ENCODE results near the gene CTU2. TPM values are rescaled to one million over a fixed set of nuclear protein-coding genes. Genes with fewer than 3 reads are reported as not detected.
"Not testable (repeated sequence)": the region's sequence is repeated elsewhere in the genome, so short reads cannot be mapped to it uniquely, and the experiment has no call there.

The CTU2 gene
- total and polyA plus RNA-seq, 2 donors (not counting 1 experiment from before 2014, with no cell fraction given), result 7.6 to 11.9 TPM

GRCh38 chr16:88667461-88667860 is 38.8 kb upstream of the CTU2 start:
- Histone ChIP-seq H3K9ac (ENCODE audit: insufficient read depth, low read length) (no peak overlapping the region), H3K27ac (ENCODE audit: insufficient read depth, low read length) (no peak overlapping the region), H4K20me1 (ENCODE audit: control insufficient read depth, extremely low read depth, insufficient read depth, low read length) (no peaks in the 10 kb centered on the region), H3K36me3 (ENCODE audit: control insufficient read depth, insufficient read depth, low read length) (peaks cover 2% of the 10 kb centered on the region), H3K27me3 (ENCODE audit: control insufficient read depth, insufficient read depth, low read length) (no peaks in the 10 kb centered on the region), H3K9me3 (ENCODE audit: control insufficient read depth, insufficient read depth, low read depth, low read length) (no peaks in the 10 kb centered on the region), H3K79me2 (ENCODE audit: control insufficient read depth, insufficient read depth, low read length) (peaks cover 3% of the 10 kb centered on the region), H3K4me2 (ENCODE audit: extremely low read depth, insufficient read depth, low read length) (no peak overlapping the region), H2AFZ (ENCODE audit: low read length) (no peak overlapping the region), H3K4me3 (replicated peaks in 1 of 4; ENCODE audit: control extremely low read depth in 1 of 4, insufficient read depth in 1 of 4, low read depth in 3 of 4, low read length in 4 of 4) (no peak overlapping the region), H3K4me1 (ENCODE audit: control insufficient read depth, extremely low read depth, insufficient read depth, low read length) (no peaks in the 10 kb centered on the region)
- TF ChIP-seq EZH2 (IDR thresholded peaks at IDR 0.05; ENCODE audit: low read length, missing control alignments), result no peak
- TF ChIP-seq, protein P1, sequence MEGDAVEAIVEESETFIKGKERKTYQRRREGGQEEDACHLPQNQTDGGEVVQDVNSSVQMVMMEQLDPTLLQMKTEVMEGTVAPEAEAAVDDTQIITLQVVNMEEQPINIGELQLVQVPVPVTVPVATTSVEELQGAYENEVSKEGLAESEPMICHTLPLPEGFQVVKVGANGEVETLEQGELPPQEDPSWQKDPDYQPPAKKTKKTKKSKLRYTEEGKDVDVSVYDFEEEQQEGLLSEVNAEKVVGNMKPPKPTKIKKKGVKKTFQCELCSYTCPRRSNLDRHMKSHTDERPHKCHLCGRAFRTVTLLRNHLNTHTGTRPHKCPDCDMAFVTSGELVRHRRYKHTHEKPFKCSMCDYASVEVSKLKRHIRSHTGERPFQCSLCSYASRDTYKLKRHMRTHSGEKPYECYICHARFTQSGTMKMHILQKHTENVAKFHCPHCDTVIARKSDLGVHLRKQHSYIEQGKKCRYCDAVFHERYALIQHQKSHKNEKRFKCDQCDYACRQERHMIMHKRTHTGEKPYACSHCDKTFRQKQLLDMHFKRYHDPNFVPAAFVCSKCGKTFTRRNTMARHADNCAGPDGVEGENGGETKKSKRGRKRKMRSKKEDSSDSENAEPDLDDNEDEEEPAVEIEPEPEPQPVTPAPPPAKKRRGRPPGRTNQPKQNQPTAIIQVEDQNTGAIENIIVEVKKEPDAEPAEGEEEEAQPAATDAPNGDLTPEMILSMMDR (conservative IDR thresholded peaks at IDR 0.05 in 1 of 2, IDR thresholded peaks at IDR 0.05 in 1 of 2; ENCODE audit: low read depth in 1 of 2, low read length in 2 of 2), result no peak
- DNase-seq (ENCODE audit: low read depth in 2 of 2), result no peak

DNA sequence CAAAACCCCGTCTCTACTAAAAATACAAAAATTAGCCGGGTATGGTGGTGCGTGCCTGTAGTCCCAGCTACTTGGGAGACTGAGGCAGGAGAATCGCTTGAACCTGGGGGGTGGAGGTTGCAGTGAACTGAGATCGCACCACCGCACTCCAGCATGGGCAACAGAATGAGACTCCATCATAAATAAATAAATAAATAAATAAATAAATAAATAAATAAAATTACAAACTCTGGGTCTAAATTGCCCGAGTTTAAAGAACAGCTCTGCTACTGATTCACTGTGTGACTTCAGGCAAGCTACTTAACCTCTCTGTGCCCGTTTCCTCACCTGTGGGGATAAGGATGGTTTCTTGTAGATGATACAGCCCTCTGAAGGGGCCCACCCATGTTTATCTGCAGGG is 36.8 kb upstream of the CTU2 start:
- not testable (repeated sequence) for H2AFZ ChIP-seq (ENCODE audit: low read length); H3K4me2 ChIP-seq (ENCODE audit: extremely low read depth, insufficient read depth, low read length); H3K4me3 ChIP-seq (replicated peaks in 1 of 4; ENCODE audit: control extremely low read depth in 1 of 4, insufficient read depth in 1 of 4, low read depth in 3 of 4, low read length in 4 of 4); DNase-seq (ENCODE audit: low read depth in 2 of 2); H3K27ac ChIP-seq (ENCODE audit: insufficient read depth, low read length); H3K79me2 ChIP-seq (ENCODE audit: control insufficient read depth, insufficient read depth, low read length); H3K36me3 ChIP-seq (ENCODE audit: control insufficient read depth, insufficient read depth, low read length); H4K20me1 ChIP-seq (ENCODE audit: control insufficient read depth, extremely low read depth, insufficient read depth, low read length); H3K4me1 ChIP-seq (ENCODE audit: control insufficient read depth, extremely low read depth, insufficient read depth, low read length); H3K9me3 ChIP-seq (ENCODE audit: control insufficient read depth, insufficient read depth, low read depth, low read length); H3K9ac ChIP-seq (ENCODE audit: insufficient read depth, low read length); H3K27me3 ChIP-seq (ENCODE audit: control insufficient read depth, insufficient read depth, low read length)

- Histone ChIP-seq H3K9ac (ENCODE audit: insufficient read depth, low read length) (no peak overlapping the region), H3K36me3 (ENCODE audit: control insufficient read depth, insufficient read depth, low read length) (peaks cover 2% of the 10 kb centered on the region), H3K4me2 (ENCODE audit: extremely low read depth, insufficient read depth, low read length) (no peak overlapping the region), H3K27me3 (ENCODE audit: control insufficient read depth, insufficient read depth, low read length) (no peaks in the 10 kb centered on the region), H3K4me3 (replicated peaks in 1 of 4; ENCODE audit: control extremely low read depth in 1 of 4, insufficient read depth in 1 of 4, low read depth in 3 of 4, low read length in 4 of 4) (no peak overlapping the region), H2AFZ (ENCODE audit: low read length) (no peak overlapping the region), H3K9me3 (ENCODE audit: control insufficient read depth, insufficient read depth, low read depth, low read length) (no peaks in the 10 kb centered on the region), H3K79me2 (ENCODE audit: control insufficient read depth, insufficient read depth, low read length) (no peaks in the 10 kb centered on the region), H4K20me1 (ENCODE audit: control insufficient read depth, extremely low read depth, insufficient read depth, low read length) (no peaks in the 10 kb centered on the region), H3K4me1 (ENCODE audit: control insufficient read depth, extremely low read depth, insufficient read depth, low read length) (no peaks in the 10 kb centered on the region), H3K27ac (ENCODE audit: insufficient read depth, low read length) (no peak overlapping the region)
- TF ChIP-seq, protein P1 (conservative IDR thresholded peaks at IDR 0.05 in 1 of 2, IDR thresholded peaks at IDR 0.05 in 1 of 2; ENCODE audit: low read depth in 1 of 2, low read length in 2 of 2), result no peak
- no peak for TF ChIP-seq EZH2 (IDR thresholded peaks at IDR 0.05; ENCODE audit: low read length, missing control alignments)
- DNase-seq (ENCODE audit: low read depth in 2 of 2), result no peak
Measured at GRCh38 chr16:88669980-88670379, 36.3 kb upstream of the CTU2 start.

Measured in fibroblast of lung (primary cell).